Skeletal muscle tissue (tissue), 4 donors: ENCODE data around the gene LIPJ. TPM values are rescaled to one million over a fixed set of nuclear protein-coding genes. Genes with fewer than 3 reads are reported as not detected.

Source experiments
- H3K27ac ChIP-seq: one replicate; pipeline ENCODE4 v1.7.0; 2013; ENCODE audit warnings: mild to moderate bottlenecking, low read depth, low read length, inconsistent platforms
- H3K27me3 ChIP-seq, 3 donors: one replicate each; pipeline ENCODE4 v1.7.0; 2013; ENCODE audit warnings: low read length in 3 of 3; ENCODE audit not compliant: control insufficient read depth in 3 of 3, insufficient read depth in 3 of 3
- H3K36me3 ChIP-seq, 3 donors: one replicate each; pipeline ENCODE4 v1.7.0; 2013; ENCODE audit warnings: low read length in 3 of 3; ENCODE audit not compliant: control insufficient read depth in 3 of 3, insufficient read depth in 3 of 3
- H3K4me1 ChIP-seq, 3 donors: one replicate each; pipeline ENCODE4 v1.7.0; 2013; ENCODE audit warnings: low read length in 3 of 3, mild to moderate bottlenecking in 3 of 3; ENCODE audit not compliant: control insufficient read depth in 3 of 3, insufficient read depth in 3 of 3
- H3K4me3 ChIP-seq, 3 donors: one replicate each; pipeline ENCODE4 v1.7.0; 2013; ENCODE audit warnings: low read length in 3 of 3
- H3K9ac ChIP-seq, 3 donors: one replicate each; pipeline ENCODE4 v1.7.0; 2013; ENCODE audit warnings: low read length in 3 of 3, mild to moderate bottlenecking in 3 of 3, moderate library complexity in 2 of 3, low read depth in 1 of 3
- H3K9me3 ChIP-seq, 3 donors: one replicate each; pipeline ENCODE4 v1.7.0; 2013; ENCODE audit warnings: low read length in 3 of 3; ENCODE audit not compliant: control insufficient read depth in 3 of 3
- total RNA-seq: library from RNA; depleted of rRNA; stranded (reverse); fragments of >200 nt; gene quantifications from one replicate; pipeline ENCODE4 v1.2.3, GENCODE V29; 2014
- donor health status: Osteomylitis.

LIPJ gene
- total RNA-seq, 1 donor from 2014 or later: 0.52 TPM

- Histone ChIP-seq H3K9ac (no peak overlapping the region), H3K4me3 (no peak overlapping the region), H3K27ac (no peak overlapping the region), H3K9me3 (no peaks in the 10 kb centered on the region), H3K36me3 (no peaks in the 10 kb centered on the region), H3K27me3 (no peaks in the 10 kb centered on the region), H3K4me1 (no peaks in the 10 kb centered on the region)
Measured at GRCh38 chr10:88553116-88553752, 33.3 kb upstream of the LIPJ start.

- no peak overlapping the region for H3K27ac ChIP-seq
- no peak overlapping the region for H3K9ac ChIP-seq
- no peaks in the 10 kb centered on the region for H3K27me3 ChIP-seq
- no peak overlapping the region for H3K4me3 ChIP-seq
- H3K4me1 ChIP-seq: no peaks in the 10 kb centered on the region
- H3K36me3 ChIP-seq: no peaks in the 10 kb centered on the region
- H3K9me3 ChIP-seq: no peaks in the 10 kb centered on the region
Measured at GRCh38 chr10:88555190-88555908, 31.2 kb upstream of the LIPJ start.

- no peaks in the 10 kb centered on the region for H3K27me3 ChIP-seq
- H3K9ac ChIP-seq: no peak overlapping the region
- H3K4me3 ChIP-seq: no peak overlapping the region
- H3K36me3 ChIP-seq: no peaks in the 10 kb centered on the region
- H3K9me3 ChIP-seq: no peaks in the 10 kb centered on the region
- H3K4me1 ChIP-seq: no peaks in the 10 kb centered on the region
- H3K27ac ChIP-seq: no peak overlapping the region
Measured at GRCh38 chr10:88557256-88557655, 29.3 kb upstream of the LIPJ start.

GRCh38 chr10:88557658-88558057 lies 28.9 kb upstream of the LIPJ start:
- no peaks in the 10 kb centered on the region for H3K36me3 ChIP-seq
- no peak overlapping the region for H3K27ac ChIP-seq
- H3K4me1 ChIP-seq: no peaks in the 10 kb centered on the region
- no peaks in the 10 kb centered on the region for H3K27me3 ChIP-seq
- H3K4me3 ChIP-seq: no peak overlapping the region
- no peak overlapping the region for H3K9ac ChIP-seq
- no peaks in the 10 kb centered on the region for H3K9me3 ChIP-seq

- Histone ChIP-seq H3K4me3 (no peak overlapping the region), H3K36me3 (no peaks in the 10 kb centered on the region), H3K27ac (no peak overlapping the region), H3K4me1 (no peaks in the 10 kb centered on the region), H3K9ac (no peak overlapping the region), H3K27me3 (no peaks in the 10 kb centered on the region), H3K9me3 (no peaks in the 10 kb centered on the region)
Measured at GRCh38 chr10:88562152-88562551, 24.4 kb upstream of the LIPJ start.

- no peaks in the 10 kb centered on the region for H3K4me1 ChIP-seq
- no peak overlapping the region for H3K4me3 ChIP-seq
- no peak overlapping the region for H3K27ac ChIP-seq
- no peaks in the 10 kb centered on the region for H3K9me3 ChIP-seq
- no peaks in the 10 kb centered on the region for H3K27me3 ChIP-seq
- H3K9ac ChIP-seq: no peak overlapping the region
- no peaks in the 10 kb centered on the region for H3K36me3 ChIP-seq
Measured at GRCh38 chr10:88565072-88565471, 21.5 kb upstream of the LIPJ start.

- no peaks in the 10 kb centered on the region for H3K27me3 ChIP-seq
- peak overlapping the region; percentile 75 to 98 (median 94) for H3K4me3 ChIP-seq
- H3K9ac ChIP-seq: peak overlapping the region; percentile 30 to 98 (median 96)
- no peaks in the 10 kb centered on the region for H3K9me3 ChIP-seq
- peaks cover 0 to 8% (median 0%) of the 10 kb centered on the region in 3 donors for H3K4me1 ChIP-seq
- H3K27ac ChIP-seq: peak overlapping the region; percentile 89
- H3K36me3 ChIP-seq: no peaks in the 10 kb centered on the region
Measured at GRCh38 chr10:88582411-88582805, 4.2 kb upstream of the LIPJ start.

GRCh38 chr10:88582806-88583583 lies 3.6 kb upstream of the LIPJ start, which contains the start of gene RNLS:
RNLS (minus strand) TSS chr10:88583318.
- peak within 1 kb of the TSS; percentile 89 for H3K27ac ChIP-seq
- no peaks in the 10 kb centered on the region for H3K27me3 ChIP-seq
- H3K9me3 ChIP-seq: no peaks in the 10 kb centered on the region
- H3K4me3 ChIP-seq: peak within 1 kb of the TSS; percentile 90 to 98 (median 94)
- peak within 1 kb of the TSS; percentile 95 to 98 (median 96) for H3K9ac ChIP-seq
- H3K36me3 ChIP-seq: no peaks in the 10 kb centered on the region
- peaks cover 0 to 8% (median 0%) of the 10 kb centered on the region in 3 donors for H3K4me1 ChIP-seq

GRCh38 chr10:88583584-88583957 lies 3.0 kb upstream of the LIPJ start:
- H3K9ac ChIP-seq: peak overlapping the region; percentile 95 to 98 (median 96)
- H3K27me3 ChIP-seq: no peaks in the 10 kb centered on the region

GRCh38 chr10:88592381-88592780 lies 5.8 kb downstream of the LIPJ start:
- H3K36me3 ChIP-seq: no peaks in the 10 kb centered on the region
- no peak overlapping the region for H3K4me3 ChIP-seq
- H3K27me3 ChIP-seq: no peaks in the 10 kb centered on the region
- H3K9me3 ChIP-seq: no peaks in the 10 kb centered on the region
- H3K4me1 ChIP-seq: no peaks in the 10 kb centered on the region
- H3K27ac ChIP-seq: no peak overlapping the region
- no peak overlapping the region for H3K9ac ChIP-seq

More at GRCh38 chr10:88583584-88583957, 3.0 kb upstream of the LIPJ start:
- peak overlapping the region; percentile 89 for H3K27ac ChIP-seq
- H3K4me3 ChIP-seq: peak overlapping the region; percentile 90 to 98 (median 94)
- H3K36me3 ChIP-seq: no peaks in the 10 kb centered on the region
- H3K4me1 ChIP-seq: peaks cover 0 to 8% (median 0%) of the 10 kb centered on the region in 3 donors
- H3K9me3 ChIP-seq: no peaks in the 10 kb centered on the region
